Parathyroid adenoma (tissue), 2 donors: ENCODE measurements around the gene LRTM2.

ENCODE experiments used
- H2AFZ ChIP-seq: fragments of 300-600 bp; sonication (generic); one replicate; pipeline ENCODE4 v1.7.0; 2017; ENCODE audit warnings: antibody characterized with exemption, mild to moderate bottlenecking
- H3K27ac ChIP-seq: fragments of 300-600 bp; sonication (generic); one replicate; pipeline ENCODE4 v1.7.0; 2017
- H3K27me3 ChIP-seq: fragments of 300-600 bp; sonication (generic); one replicate; pipeline ENCODE4 v1.7.0; 2017; ENCODE audit warnings: low read length; ENCODE audit not compliant: control insufficient read depth, insufficient read depth
- H3K36me3 ChIP-seq: fragments of 300-600 bp; sonication (generic); one replicate; pipeline ENCODE4 v1.7.0; 2017; ENCODE audit warnings: low read length; ENCODE audit not compliant: control insufficient read depth, insufficient read depth
- H3K4me1 ChIP-seq: fragments of 300-600 bp; sonication (generic); one replicate; pipeline ENCODE4 v1.7.0; 2017; ENCODE audit warnings: control low read depth
- H3K4me2 ChIP-seq: fragments of 300-600 bp; sonication (generic); one replicate; pipeline ENCODE4 v1.7.0; 2017; ENCODE audit warnings: low read length
- H3K4me3 ChIP-seq: fragments of 300-600 bp; sonication (generic); one replicate; pipeline ENCODE4 v1.7.0; 2017; ENCODE audit warnings: low read depth, low read length
- H3K79me2 ChIP-seq: fragments of 300-600 bp; sonication (generic); one replicate; pipeline ENCODE4 v1.7.0; 2017; ENCODE audit warnings: control low read depth
- H3K9ac ChIP-seq: fragments of 300-600 bp; sonication (generic); one replicate; pipeline ENCODE4 v1.7.0; 2017; ENCODE audit warnings: mild to moderate bottlenecking
- H3K9me3 ChIP-seq: fragments of 300-600 bp; sonication (generic); one replicate; pipeline ENCODE4 v1.7.0; 2017; ENCODE audit warnings: low read length; ENCODE audit not compliant: control insufficient read depth
- TF ChIP-seq, protein P1 (sequence below): fragments of 300-600 bp; sonication (generic); IDR thresholded peaks from one replicate; pipeline ENCODE4 v1.7.0; 2017; ENCODE audit warnings: antibody characterized with exemption, mild to moderate bottlenecking
- donor health status: primary hyperparathyroidism.

Gene LRTM2

GRCh38 chr12:1810931-1811280 is 9.5 kb upstream of the LRTM2 start:
- Histone ChIP-seq H3K9ac (no peak overlapping the region), H3K27me3 (no peaks in the 10 kb centered on the region), H3K27ac (no peak overlapping the region)

GRCh38 chr12:1811281-1811947 is 9.0 kb upstream of the LRTM2 start:
- Histone ChIP-seq H3K9ac (no peak overlapping the region), H3K27me3 (no peaks in the 10 kb centered on the region), H3K4me1 (peaks cover 10% of the 10 kb centered on the region), H2AFZ (no peak overlapping the region), H3K36me3 (no peaks in the 10 kb centered on the region), H3K4me2 (no peak overlapping the region), H3K79me2 (no peaks in the 10 kb centered on the region), H3K9me3 (no peaks in the 10 kb centered on the region), H3K4me3 (no peak overlapping the region), H3K27ac (no peak overlapping the region)
- TF ChIP-seq, protein P1, sequence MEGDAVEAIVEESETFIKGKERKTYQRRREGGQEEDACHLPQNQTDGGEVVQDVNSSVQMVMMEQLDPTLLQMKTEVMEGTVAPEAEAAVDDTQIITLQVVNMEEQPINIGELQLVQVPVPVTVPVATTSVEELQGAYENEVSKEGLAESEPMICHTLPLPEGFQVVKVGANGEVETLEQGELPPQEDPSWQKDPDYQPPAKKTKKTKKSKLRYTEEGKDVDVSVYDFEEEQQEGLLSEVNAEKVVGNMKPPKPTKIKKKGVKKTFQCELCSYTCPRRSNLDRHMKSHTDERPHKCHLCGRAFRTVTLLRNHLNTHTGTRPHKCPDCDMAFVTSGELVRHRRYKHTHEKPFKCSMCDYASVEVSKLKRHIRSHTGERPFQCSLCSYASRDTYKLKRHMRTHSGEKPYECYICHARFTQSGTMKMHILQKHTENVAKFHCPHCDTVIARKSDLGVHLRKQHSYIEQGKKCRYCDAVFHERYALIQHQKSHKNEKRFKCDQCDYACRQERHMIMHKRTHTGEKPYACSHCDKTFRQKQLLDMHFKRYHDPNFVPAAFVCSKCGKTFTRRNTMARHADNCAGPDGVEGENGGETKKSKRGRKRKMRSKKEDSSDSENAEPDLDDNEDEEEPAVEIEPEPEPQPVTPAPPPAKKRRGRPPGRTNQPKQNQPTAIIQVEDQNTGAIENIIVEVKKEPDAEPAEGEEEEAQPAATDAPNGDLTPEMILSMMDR = no peak

More at GRCh38 chr12:1810931-1811280, 9.5 kb upstream of the LRTM2 start:
- Histone ChIP-seq H3K4me2 (no peak overlapping the region), H3K9me3 (no peaks in the 10 kb centered on the region), H3K4me3 (no peak overlapping the region), H3K36me3 (no peaks in the 10 kb centered on the region), H3K4me1 (peaks cover 5% of the 10 kb centered on the region), H2AFZ (no peak overlapping the region), H3K79me2 (no peaks in the 10 kb centered on the region)
- TF ChIP-seq, protein P1 = no peak

DNA sequence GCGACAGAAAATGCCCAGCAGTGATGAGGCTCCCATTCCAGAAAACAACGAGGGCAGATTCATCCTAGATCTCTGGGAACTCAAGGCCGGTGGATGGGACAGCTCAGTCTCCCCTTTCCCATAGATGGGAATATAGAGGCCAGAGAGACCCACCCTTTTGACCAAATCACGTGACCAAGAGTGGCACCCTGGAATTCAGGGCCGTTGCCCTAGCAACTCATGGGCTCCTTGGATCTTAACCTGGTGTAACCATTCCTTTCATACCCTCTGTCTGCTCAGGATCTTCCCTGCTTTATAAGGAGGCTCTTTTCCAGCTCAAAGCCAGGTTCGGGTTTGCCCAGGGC is 8.4 kb upstream of the LRTM2 start:
- Histone ChIP-seq H3K9ac (no peak overlapping the region), H3K27ac (no peak overlapping the region), H3K79me2 (no peaks in the 10 kb centered on the region), H3K4me2 (no peak overlapping the region), H3K9me3 (no peaks in the 10 kb centered on the region), H3K36me3 (no peaks in the 10 kb centered on the region), H3K27me3 (no peaks in the 10 kb centered on the region), H2AFZ (no peak overlapping the region), H3K4me3 (no peak overlapping the region), H3K4me1 (peaks cover 15% of the 10 kb centered on the region)
- TF ChIP-seq, protein P1 = no peak

GRCh38 chr12:1812650-1813302 is 7.6 kb upstream of the LRTM2 start:
- Histone ChIP-seq H2AFZ (no peak overlapping the region), H3K9me3 (no peaks in the 10 kb centered on the region), H3K9ac (no peak overlapping the region), H3K27me3 (no peaks in the 10 kb centered on the region), H3K79me2 (no peaks in the 10 kb centered on the region), H3K4me1 (peaks cover 19% of the 10 kb centered on the region), H3K27ac (peak overlapping the region; percentile 37), H3K36me3 (no peaks in the 10 kb centered on the region), H3K4me3 (no peak overlapping the region), H3K4me2 (no peak overlapping the region)
- TF ChIP-seq, protein P1 = no peak

DNA sequence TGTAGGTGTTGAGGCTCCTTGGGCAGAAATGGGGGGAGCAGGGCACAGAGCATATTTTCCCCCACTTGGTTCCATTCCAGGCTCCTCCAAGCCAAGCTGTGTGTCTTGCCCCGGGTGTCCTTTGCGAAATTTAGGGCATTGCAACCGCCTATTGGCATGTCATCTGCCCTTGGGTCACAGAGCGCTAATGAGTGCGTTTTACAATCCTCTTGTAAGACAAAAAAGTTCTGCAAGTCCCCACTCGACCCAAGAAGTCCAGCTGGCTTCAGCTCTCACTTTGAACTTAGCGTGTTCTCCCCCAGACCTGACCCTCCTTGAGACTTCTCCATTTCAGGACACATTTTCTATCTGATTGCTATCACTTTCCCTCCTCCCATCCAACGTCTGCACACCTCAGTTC is 6.1 kb upstream of the LRTM2 start:
- no peaks in the 10 kb centered on the region for H3K79me2 ChIP-seq
- no peaks in the 10 kb centered on the region for H3K9me3 ChIP-seq
- H2AFZ ChIP-seq = no peak overlapping the region
- TF ChIP-seq, protein P1 = no peak
- H3K27me3 ChIP-seq = no peaks in the 10 kb centered on the region
- H3K4me1 ChIP-seq = peaks cover 19% of the 10 kb centered on the region
- H3K36me3 ChIP-seq = no peaks in the 10 kb centered on the region
- no peak overlapping the region for H3K27ac ChIP-seq
- H3K4me3 ChIP-seq = no peak overlapping the region
- H3K4me2 ChIP-seq = no peak overlapping the region
- no peak overlapping the region for H3K9ac ChIP-seq
